Gastrocnemius medialis (tissue), 4 donors: ENCODE results near the gene GRIA4. TPM values are rescaled to one million over a fixed set of nuclear protein-coding genes. Genes with fewer than 3 reads are reported as not detected.
"Not testable (repeated sequence)": the region's sequence is repeated elsewhere in the genome, so short reads cannot be mapped to it uniquely, and the experiment has no call there.

Source experiments
- ATAC-seq, 2 donors: fragments of 150-250 bp; one replicate each; pipeline ENCODE4 v1.9.1; 2016
- DNase-seq, 2 donors: peaks; one replicate each; pipeline ENCODE4 v3.0.0-alpha.2; 2019
- H3K27ac ChIP-seq, 4 donors: fragments of 200-600 bp; sonication (generic); 1 replicate in 1 of 4; 2 replicates in 3 of 4; pipeline ENCODE4 v1.5.1; 2016 to 2018; ENCODE audit warnings: mild to moderate bottlenecking in 2 of 4, moderate library complexity in 1 of 4
- H3K27me3 ChIP-seq, 3 donors: fragments of 200-600 bp; sonication (generic) in 2 of 3; 1 replicate in 1 of 3; 2 replicates in 2 of 3; pipeline versions ENCODE4 v1.5.1 to v1.6.0; 2016 to 2019; ENCODE audit warnings: mild to moderate bottlenecking in 1 of 3, moderate library complexity in 1 of 3
- H3K36me3 ChIP-seq, 2 donors: fragments of 200-600 bp; sonication (generic) in 1 of 2; one replicate each; pipeline ENCODE4 v1.5.1; 2017 to 2018
- H3K4me1 ChIP-seq, 2 donors: fragments of 200-600 bp; sonication (generic) in 1 of 2; one replicate each; pipeline ENCODE4 v1.5.1; 2016 to 2017; ENCODE audit warnings: mild to moderate bottlenecking in 2 of 2
- H3K4me3 ChIP-seq, 4 donors: fragments of 200-600 bp; sonication (generic) in 3 of 4; 1 replicate in 1 of 4; 2 replicates in 3 of 4; pipeline ENCODE4 v1.5.1; 2016 to 2019; ENCODE audit warnings: mild to moderate bottlenecking in 2 of 4
- H3K9me3 ChIP-seq, 3 donors: fragments of 200-600 bp; sonication (generic) in 2 of 3; 1 replicate in 1 of 3; 2 replicates in 2 of 3; pipeline ENCODE4 v1.5.1; 2016 to 2019
- POLR2A ChIP-seq, 2 donors: fragments of 450-650 bp; IDR thresholded peaks; one replicate each; pipeline ENCODE4 v1.6.1; 2017; ENCODE audit warnings: antibody characterized with exemption in 2 of 2, mild to moderate bottlenecking in 2 of 2, moderate library complexity in 2 of 2
- in situ Hi-C, 4 donors: fragments of 200-750 bp; cut with MboI; loops; one replicate each; pipeline versions ENCODE4 v1.15.0 to v1.8.0; 2017; ENCODE audit warnings: low sequenced_read_pairs in 4 of 4
- intact Hi-C: fragments of 100-400 bp; cut with DNase I; formaldehyde crosslinking; loops from one replicate; pipeline ENCODE4 v1.15.1; 2023; ENCODE audit warnings: low total_unique reads
- total RNA-seq, 4 donors: library from RNA; depleted of rRNA; stranded (reverse); fragments of >200 nt; gene quantifications; one replicate each; pipeline versions ENCODE4 v1.1.0 to v1.2.3, GENCODE V29; 2016
- TF ChIP-seq, protein P1 (sequence below), 5 experiments: fragments of 450-650 bp in 3 of 5; fragments of 200-600 bp in 2 of 5; sonication (generic) in 2 of 5; IDR thresholded peaks in 4 of 5; conservative IDR thresholded peaks in 1 of 5; 1 replicate in 4 of 5; 2 replicates in 1 of 5; pipeline ENCODE4 v1.5.1; 2016 to 2019; ENCODE audit warnings: antibody characterized with exemption in 5 of 5, mild to moderate bottlenecking in 3 of 5, moderate library complexity in 3 of 5

The GRIA4 gene
- total RNA-seq, 4 donors from 2014 or later: not detected

DNA sequence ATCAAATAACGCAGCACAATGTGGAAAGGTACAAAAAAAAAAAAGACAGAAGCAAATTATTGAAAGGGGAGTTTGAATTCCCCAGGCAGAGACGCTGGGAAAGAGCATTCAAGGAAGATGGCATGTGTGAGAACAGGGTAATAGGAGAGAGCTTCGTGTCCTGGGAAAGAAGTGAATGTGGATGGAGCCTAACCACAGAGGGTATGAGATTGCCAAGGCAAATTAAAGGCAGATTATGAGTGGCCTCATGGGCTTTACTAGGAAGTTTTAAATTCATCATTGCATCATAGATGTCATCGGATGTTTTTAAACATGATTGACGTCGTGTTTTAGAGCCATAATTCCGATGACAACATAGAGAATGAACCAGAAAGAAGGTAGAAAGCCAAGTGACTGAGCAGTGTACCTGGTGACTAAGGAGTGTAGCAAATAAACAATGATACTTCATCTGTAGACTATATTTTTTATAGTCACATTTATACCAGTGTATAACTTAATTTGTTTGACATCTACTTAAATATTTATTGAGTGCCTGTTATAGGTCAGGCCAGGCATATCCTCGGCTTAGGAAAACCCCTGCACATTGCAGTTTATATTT, 260.7 kb downstream of the GRIA4 start:
- no peak overlapping the region for H3K4me3 ChIP-seq
- in situ Hi-C loops (no loop called here), intact Hi-C loops (no loop called here)
- DNase-seq: no peak
- no peak overlapping the region for H3K27ac ChIP-seq
- no peaks in the 10 kb centered on the region for H3K4me1 ChIP-seq
- no peaks in the 10 kb centered on the region for H3K36me3 ChIP-seq
- no peaks in the 10 kb centered on the region for H3K9me3 ChIP-seq
- ATAC-seq: no peak
- no peaks in the 10 kb centered on the region for H3K27me3 ChIP-seq
- no peak for TF ChIP-seq POLR2A (IDR thresholded peaks at IDR 0.05)
- TF ChIP-seq, protein P1, sequence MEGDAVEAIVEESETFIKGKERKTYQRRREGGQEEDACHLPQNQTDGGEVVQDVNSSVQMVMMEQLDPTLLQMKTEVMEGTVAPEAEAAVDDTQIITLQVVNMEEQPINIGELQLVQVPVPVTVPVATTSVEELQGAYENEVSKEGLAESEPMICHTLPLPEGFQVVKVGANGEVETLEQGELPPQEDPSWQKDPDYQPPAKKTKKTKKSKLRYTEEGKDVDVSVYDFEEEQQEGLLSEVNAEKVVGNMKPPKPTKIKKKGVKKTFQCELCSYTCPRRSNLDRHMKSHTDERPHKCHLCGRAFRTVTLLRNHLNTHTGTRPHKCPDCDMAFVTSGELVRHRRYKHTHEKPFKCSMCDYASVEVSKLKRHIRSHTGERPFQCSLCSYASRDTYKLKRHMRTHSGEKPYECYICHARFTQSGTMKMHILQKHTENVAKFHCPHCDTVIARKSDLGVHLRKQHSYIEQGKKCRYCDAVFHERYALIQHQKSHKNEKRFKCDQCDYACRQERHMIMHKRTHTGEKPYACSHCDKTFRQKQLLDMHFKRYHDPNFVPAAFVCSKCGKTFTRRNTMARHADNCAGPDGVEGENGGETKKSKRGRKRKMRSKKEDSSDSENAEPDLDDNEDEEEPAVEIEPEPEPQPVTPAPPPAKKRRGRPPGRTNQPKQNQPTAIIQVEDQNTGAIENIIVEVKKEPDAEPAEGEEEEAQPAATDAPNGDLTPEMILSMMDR (IDR thresholded peaks at IDR 0.05 in 4 of 5, conservative IDR thresholded peaks at IDR 0.05 in 1 of 5): no peak

DNA sequence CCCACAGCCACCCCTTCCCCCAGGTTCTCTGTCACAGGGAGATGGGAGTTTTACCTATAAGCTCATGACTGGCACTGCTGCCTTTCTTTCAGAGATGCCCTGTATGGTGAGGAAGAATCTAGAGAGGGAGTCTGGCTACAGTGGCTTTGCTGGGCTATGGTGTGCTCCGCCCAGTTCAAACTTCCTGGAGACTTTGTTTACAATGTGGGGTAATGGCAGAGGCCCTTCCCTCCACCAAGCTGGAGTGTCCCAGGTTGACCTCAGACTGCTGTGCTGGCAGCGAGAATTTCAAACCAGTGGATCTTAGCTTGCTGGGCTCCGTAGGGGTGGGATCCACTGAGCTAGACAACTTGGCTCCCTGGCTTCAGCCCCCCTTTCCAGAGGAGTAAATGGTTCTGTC, 268.6 kb downstream of the GRIA4 start:
- no peak for ATAC-seq
- no peak for DNase-seq
- H3K9me3 ChIP-seq: no peaks in the 10 kb centered on the region
- in situ Hi-C loops: no loop called here
- H3K4me1 ChIP-seq: no peaks in the 10 kb centered on the region
- no peaks in the 10 kb centered on the region for H3K36me3 ChIP-seq
- intact Hi-C loops: no loop called here
- H3K27ac ChIP-seq: no peak overlapping the region
- TF ChIP-seq, protein P1 (IDR thresholded peaks at IDR 0.05 in 4 of 5, conservative IDR thresholded peaks at IDR 0.05 in 1 of 5): no peak
- TF ChIP-seq POLR2A (IDR thresholded peaks at IDR 0.05): no peak
- H3K27me3 ChIP-seq: no peaks in the 10 kb centered on the region
- no peak overlapping the region for H3K4me3 ChIP-seq

DNA sequence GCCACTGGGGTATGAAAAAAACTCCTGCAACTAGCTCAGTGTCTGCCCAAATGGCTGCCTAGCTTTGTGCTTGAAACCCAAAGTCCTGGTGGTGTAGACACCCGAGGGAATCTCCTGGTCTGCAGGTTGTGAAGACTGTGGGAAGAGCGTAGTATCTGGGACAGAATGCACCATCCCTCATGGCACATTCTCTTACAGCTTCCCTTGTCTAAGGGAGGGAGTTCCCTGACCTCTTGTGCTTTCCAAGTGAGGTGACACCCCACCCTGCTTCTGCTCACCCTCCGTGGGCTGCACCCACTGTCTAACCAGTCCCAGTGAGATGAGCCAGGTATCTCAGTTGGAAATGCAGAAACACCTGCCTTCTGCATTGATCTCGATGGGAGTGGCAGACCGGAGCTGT, 269.1 kb downstream of the GRIA4 start:
- intact Hi-C loops, DNase-seq, in situ Hi-C loops, ATAC-seq, H3K27me3 ChIP-seq, H3K4me3 ChIP-seq, H3K9me3 ChIP-seq, H3K36me3 ChIP-seq, H3K4me1 ChIP-seq, H3K27ac ChIP-seq: not testable (repeated sequence)

DNA sequence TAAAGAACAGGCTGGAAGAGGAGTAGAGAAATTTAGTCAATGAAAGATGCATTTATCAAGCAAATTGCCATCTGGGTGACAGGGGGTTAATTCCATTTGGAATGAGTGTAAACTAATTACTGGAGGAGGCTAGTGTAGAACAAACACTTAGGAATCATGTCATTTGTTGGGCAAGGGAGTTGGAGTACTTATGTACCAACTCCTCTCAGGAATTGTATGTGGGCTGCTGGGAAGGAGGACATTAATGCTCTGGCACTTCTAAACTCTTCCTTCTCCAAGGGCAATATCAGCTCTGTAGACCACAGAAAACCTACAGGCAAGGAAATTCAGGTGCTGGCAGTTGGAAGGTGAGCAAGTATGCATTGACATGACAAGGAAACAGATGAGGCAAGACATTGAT, 271.2 kb downstream of the GRIA4 start:
- H3K4me1 ChIP-seq: no peaks in the 10 kb centered on the region
- H3K9me3 ChIP-seq: no peaks in the 10 kb centered on the region
- no peaks in the 10 kb centered on the region for H3K27me3 ChIP-seq
- no peak overlapping the region for H3K27ac ChIP-seq
- H3K4me3 ChIP-seq: no peak overlapping the region
- no peaks in the 10 kb centered on the region for H3K36me3 ChIP-seq
- ATAC-seq (no peak), DNase-seq (no peak)
- in situ Hi-C loops (no loop called here), intact Hi-C loops (no loop called here)
- TF ChIP-seq, protein P1 (IDR thresholded peaks at IDR 0.05 in 4 of 5, conservative IDR thresholded peaks at IDR 0.05 in 1 of 5): no peak
- no peak for TF ChIP-seq POLR2A (IDR thresholded peaks at IDR 0.05)

DNA sequence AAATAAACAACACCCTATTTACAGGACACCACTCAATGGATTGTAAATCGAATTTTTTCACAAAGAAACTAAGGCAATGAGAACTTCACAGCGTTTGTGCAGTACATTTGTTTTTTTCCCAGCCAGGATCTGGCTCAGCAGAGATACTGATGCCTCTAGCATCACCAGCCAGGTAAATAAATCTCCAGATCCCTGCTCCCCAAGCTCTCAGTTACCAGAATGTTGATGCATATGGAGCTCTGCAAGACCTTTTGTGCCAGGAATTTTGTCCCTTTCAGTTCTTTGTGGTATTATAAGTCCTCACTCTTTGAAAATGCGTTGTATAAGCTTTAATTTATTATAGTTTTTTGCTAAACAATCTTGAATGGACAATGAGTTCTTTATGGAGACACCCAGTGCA, 274.6 kb downstream of the GRIA4 start:
- ATAC-seq: no peak
- intact Hi-C loops: no loop called here
- Histone ChIP-seq H3K4me3 (no peak overlapping the region), H3K27me3 (no peaks in the 10 kb centered on the region), H3K9me3 (no peaks in the 10 kb centered on the region), H3K4me1 (no peaks in the 10 kb centered on the region), H3K27ac (no peak overlapping the region), H3K36me3 (no peaks in the 10 kb centered on the region)
- in situ Hi-C loops: no loop called here
- DNase-seq: no peak
- TF ChIP-seq POLR2A (IDR thresholded peaks at IDR 0.05): no peak
- TF ChIP-seq, protein P1 (IDR thresholded peaks at IDR 0.05 in 4 of 5, conservative IDR thresholded peaks at IDR 0.05 in 1 of 5): no peak
